GM19351 (cell line): Measurements from ENCODE around the gene PER2.

ENCODE experiments used
- ATAC-seq: cut with Tn5 transposase; IDR thresholded peaks from one replicate; pipeline ENCODE4 v1.9.1; 2021; ENCODE audit warnings: mild to moderate bottlenecking, moderate library complexity; ENCODE audit not compliant: unreplicated experiment

The PER2 gene

DNA sequence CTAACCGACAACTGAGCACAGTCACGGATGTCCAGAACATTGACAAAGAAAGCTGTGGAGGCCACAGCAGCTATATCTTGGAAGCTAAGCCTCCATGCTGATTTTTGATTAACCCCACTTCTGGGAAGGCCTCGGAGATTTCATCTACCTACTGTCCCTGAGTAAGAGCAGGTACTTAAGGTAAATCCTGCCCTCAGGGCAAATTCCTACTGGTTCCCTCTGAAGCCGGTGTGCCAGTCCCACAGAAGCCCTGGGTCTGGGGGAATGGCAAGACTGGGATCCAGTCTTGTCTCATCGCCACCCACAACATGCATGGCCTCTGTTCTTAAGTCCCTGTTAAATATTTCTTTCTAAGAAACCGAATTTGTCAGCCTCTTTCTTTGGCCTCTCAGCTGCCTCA lies 18.7 kb downstream of the PER2 start:
- no peak for ATAC-seq

DNA sequence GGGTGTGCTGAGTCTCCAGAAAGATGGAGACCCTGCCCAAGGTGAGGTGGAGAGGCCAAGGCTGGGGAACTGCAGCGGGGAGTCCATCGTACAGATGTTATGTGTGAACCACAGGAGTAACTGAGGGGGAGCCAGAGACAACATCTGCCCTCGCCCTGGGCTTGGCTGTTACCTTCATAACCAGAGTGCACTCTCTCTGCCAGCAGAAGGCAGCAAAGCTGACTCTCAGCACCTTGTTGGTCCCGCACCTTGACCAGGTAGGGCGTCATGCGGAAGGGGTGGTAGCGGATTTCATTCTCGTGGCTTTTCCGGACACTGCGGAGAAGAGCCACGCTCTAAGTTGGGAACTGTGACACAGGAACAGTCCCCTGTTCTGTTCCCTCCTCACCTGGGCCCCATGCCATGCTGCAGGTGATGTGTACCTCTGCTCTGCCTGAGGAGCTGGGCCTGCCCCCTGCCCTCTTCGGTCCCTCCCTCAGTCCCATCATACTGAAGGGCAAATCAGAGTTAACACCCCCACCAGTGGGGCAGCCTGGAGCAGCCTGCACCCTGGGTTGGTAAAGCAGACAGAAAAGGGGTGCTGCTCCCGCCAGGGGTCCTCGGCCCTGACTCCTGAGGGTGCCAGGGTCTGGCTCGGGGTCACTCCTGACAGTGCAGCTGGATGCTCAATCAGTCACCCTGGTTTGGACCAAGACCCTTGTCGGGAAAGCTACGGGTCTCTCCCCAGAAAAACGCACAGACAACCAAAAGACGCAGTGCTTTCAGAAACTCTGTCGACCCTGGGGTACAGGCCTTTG lies 20.3 kb downstream of the PER2 start:
- no peak for ATAC-seq

DNA sequence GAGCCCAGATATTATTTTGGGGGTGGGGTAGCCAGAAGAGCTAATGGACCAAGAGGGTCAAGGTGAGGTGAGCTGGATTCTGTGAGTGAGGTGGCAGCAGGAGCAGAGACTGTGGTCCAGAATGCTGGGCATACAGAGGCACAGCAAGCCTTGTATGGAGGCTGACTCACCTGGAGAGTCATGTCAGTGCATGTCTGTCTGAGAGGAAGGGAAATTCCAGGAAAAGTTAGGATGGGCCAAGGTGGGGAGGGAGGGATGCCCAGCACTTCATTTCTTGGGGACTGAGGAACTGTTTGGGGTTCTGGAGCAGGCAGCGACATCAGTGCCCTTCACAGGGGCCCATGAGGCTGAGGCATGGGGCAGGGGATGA lies 21.1 kb downstream of the PER2 start:
- no peak for ATAC-seq

DNA sequence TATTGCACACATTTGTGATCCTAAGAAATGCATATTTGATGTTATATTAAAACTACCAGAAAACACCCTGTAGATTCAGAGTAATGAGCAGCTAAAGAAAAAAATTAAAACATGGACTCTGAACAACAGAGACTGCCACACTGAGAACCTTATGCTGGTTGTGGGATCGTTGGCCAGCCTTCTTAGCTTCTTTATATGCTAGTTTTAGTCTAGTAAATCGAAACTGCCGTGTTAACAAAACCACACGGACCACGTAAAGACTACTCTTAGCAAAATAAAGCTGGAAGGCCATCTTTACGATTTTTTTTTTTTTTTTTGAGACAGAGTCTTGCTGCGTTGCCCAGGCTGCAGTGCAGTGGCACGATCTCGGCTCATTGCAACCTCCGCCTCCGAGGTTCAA lies 22.8 kb downstream of the PER2 start:
- no peak for ATAC-seq

DNA sequence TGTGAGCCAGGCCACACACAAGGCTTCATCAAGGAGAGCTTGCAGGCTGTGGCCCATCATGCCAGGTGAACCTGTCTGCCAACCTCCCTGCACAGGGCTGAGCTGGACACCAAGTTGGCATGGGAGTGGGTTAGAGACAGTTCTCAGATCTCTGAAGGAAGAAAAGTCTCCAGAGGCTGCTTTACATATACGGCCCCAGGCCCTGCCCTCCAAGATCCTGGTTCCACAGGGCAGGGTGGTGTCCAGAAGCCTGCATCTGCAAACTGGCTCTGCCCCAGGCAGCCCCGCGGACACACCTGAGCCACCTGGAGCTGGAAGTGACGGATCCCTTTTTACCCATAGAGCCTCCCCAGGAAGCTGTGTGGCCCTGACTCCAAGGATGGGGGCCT lies 24.3 kb downstream of the PER2 start:
- no peak for ATAC-seq

DNA sequence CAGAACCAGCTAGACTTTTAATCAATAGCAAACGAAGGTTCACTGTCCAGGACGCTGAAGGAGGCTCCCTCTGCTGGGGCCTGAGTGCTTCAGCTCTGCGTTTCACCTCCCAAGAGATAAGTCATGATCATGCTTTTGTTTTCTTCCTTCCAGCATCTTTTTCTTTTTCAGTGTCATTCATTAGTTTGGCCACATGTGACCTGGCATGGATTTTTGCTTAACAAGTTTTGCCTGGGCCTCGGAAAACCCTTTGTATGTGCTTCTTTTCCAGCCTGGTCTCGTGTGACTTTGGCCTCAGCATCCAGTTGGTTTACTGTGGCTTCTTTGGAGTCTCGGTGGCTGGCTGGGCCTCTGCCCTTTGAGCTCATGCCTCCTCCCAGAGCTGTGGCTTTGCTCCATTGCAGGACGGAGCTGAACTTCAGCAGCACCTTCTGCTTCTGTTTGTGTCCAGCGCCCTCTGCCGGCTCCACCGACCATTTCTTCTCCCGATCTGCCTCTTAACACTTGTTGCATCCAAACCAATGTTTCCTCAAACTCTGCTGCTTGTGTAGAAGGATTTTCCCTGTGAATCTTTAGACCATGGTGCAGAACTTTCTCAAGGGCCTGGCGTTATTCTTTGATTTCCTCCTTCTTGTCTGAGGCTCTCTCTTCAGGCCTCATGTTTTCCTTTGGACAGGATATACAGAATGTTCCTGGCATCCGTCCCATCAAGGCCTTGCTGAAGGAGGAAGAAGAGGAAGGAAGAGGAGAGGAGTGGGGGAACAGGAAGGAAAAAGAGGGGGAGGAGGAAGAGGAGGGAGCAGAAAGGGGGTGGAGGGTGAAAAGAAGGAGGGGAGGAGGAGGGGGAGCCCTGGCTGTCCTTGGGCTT lies 25.0 kb downstream of the PER2 start:
- ATAC-seq, result no peak

DNA sequence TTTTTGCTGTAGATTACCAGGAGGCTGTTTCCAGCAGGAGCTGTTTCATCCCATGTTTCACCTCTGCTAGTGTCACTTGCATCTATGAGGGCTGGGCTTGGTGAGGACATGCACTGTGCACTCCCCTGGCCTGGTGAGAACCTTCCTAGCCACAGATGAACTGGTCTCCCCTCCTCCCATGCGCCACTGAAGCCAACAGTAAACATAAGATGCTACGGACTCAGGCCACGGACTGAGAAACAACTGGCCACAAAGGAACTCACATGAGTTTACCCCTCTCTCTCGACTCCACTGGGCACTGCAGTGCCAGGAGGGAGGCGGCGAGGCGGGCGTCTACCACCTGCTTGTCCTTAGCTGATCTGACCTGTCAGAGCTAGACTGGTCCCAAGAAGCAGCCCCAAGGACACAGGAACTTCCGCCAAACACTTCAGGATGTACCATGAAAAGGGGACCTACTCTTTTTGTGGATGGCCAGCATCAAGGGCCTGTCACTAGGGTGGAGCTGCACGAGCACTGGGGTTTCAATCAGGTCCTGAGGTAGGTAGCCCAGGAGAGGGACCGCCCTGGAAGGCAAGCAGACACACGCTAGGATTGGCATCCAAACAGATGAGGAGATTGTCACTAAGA lies 25.8 kb downstream of the PER2 start:
- no peak for ATAC-seq

DNA sequence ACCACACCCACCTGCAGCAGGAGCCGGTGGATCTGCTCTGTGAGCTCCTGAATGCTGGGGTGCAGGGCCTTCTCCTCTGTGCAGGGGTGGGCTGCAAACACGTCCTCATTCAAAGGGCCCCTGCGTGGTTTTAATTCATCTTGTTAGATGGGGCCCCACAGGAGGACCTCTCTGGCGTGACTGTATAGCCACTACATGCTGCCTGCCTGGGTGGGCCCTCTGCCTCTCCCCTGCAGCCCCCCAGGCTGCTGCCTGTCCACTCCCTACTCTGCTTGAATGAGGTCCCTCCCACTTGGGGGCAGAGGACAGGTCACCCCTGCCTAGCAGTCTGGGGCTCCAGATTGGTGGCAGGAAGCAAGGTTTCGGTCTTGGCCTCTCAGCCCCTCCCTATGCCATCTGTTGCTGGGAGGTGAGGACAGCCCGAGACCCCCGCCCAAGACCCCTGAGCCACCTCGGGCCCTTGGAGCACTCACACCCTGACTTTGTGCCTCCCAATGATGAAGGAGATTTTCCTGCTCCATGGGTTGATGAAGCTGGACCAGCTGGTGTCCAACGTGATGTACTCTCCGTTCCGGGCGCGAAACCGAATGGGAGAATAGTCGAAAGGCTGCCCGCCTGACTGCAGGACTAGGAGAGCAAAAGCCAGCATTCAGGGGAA lies 26.6 kb downstream of the PER2 start:
- ATAC-seq, result no peak

DNA sequence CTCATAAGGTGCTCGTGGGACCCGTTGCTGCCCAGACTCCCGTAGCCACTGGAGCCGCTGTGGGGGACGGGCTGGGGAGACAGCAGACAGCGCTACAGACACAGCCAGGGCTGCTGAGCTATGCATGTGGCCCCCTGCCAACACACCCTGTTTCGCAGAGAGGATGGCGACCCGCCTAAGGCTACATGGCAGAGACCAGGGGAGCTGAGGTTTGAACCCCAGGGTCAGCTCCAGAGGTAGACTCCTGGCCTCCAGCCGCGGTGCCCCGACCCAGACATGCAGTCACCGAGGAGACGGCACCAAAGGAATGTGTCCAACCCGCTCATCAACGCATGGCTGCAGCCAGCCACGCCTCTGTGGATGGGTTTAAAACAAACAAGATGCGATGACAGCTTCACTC lies 27.5 kb downstream of the PER2 start:
- no peak for ATAC-seq

DNA sequence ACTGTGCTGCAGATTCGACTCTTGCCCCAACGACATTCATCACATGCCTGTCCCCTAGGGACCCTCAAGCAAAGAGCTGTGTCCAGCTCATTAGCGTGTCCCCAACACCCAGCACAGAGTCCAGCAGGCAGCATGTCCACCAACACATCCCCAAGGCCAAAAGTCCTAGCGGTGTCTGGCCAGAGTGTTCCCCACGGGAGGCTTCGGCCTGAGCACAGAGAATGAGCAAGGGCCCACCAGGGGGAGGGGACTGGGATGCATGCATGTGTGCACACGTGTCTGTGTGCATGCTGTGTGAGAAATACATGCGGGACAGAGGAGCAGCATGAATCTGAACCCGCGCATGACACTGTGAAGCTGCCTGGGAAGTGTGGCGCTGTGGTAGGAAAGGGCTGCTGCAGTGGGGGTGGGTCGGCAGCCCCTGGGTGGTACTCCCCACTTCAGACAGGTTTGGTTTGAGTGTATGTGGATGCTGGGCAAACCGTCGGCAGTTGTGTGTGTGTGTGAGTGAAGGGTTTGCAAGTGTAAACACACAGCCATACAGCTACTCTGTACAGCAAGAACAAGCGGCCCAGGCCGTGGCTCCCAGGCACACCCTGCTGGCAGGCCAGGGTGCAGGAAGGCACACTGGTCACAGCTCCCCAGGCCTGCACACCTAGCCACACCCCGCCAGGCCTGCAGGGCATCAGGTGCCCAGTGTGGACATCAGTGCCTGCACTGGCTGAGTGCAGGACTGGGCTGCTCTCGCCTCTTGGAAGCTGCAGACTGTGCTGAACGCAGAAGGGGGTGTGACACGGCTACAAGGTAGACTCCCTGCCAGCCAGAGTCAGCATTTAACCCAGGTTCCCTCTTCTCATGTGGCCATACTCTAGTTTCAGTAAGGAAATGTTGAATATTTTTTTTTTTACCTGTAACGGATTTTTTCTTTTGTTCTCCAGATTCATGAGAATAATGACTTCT lies 29.1 kb downstream of the PER2 start:
- no peak for ATAC-seq

DNA sequence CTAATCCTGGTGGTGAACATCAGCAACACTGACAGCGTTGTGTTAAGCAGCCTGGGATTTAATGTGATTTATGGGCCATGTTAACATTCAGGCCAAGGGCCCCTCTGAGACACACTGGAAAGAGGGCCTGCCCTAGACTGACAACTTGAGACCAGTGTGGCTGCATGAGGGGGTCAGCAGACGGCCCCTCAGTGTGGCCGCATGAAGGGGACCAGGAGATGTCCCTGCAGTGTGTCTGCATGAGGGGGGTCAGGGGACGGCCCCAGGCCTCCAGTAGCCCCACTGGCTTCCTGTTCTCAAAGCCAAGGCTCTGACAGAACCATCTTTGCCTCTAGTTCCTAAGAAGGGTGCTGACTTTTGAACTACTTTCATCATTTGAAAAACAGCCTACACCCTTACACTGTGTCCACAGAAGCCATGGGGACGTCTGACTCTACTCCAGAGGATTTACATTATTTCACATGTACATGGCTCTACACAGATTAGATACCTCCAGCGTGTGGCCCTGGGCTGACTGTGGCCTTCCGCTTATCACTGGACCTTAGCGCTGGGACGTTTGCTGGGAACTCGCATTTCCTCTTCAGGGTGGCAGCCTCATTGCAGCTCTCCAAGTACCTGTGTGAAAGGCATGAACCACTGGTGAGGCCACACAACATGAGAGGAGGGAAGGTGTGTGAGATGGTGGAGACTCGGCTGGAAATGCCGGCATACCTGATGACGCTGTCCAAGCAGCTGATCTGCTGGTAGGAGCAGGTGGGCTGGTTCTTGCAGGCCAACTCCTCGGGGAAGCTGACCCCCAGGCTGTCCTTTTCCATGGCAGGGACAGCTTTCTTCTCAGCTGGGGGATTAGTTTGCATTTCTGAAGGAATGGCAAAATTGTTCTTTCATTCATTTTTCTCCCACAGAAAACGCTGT lies 30.4 kb downstream of the PER2 start:
- no peak for ATAC-seq

DNA sequence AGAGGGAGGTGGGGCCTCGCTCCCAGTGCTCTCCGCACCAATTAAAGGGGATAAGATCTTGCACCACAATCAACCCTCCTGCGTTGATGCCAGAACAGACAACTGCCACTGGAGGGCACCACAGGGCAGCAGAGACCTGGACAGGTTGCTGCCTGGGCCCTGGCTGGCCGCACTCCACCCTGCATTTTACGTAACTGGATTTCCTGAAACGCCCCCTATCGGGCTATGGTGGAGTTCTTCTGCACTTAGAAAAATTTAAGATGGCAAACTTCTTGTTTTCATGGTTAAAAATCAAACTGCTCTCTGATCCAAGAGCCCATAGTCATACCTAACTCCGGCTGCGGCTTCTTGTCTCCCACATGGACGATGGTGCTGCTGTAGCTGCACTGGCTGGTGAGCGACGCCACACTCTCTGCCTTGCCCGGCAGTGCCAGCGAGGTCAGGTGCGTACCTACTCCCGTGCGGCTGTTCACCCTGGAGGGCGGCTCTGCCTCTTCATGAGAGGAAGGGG lies 31.8 kb downstream of the PER2 start:
- ATAC-seq, result no peak

DNA sequence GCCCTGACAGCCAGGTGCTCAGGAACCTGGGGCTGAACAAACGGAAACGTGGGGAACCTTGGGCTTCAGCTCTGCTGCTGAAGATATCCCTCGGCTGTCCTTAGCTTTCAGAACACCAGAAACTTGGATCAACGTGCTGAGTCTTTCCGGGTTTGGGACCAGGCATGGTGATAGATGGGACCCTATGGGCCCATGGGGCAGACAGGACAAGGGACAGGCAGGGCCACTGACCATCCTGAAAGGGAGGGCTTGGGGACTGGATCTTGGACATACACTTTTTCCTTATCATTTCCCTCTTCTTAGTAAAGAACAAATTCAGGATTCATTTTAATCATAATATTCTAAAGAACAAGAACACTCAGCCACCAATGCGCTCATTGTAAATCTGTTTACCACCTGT lies 32.3 kb downstream of the PER2 start:
- no peak for ATAC-seq

DNA sequence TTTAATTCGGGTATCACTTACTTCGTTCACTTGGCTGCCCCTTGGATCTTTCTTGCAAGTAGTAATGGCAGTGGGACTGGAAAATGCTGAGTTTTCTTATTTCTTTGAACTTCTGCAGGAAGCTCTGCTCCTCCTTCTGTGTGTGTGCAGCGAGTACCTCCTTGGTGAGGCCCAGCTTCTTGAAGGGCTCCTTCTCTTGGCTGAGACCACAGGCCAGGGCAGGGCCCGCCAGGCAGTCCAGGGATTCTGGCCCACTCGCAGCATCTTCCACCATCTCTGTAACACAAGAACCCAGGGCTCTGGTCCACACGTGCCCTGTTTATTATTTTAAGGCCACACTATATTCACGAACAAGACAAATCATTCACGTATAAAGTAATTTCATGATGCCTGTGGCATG lies 32.8 kb downstream of the PER2 start:
- no peak for ATAC-seq

DNA sequence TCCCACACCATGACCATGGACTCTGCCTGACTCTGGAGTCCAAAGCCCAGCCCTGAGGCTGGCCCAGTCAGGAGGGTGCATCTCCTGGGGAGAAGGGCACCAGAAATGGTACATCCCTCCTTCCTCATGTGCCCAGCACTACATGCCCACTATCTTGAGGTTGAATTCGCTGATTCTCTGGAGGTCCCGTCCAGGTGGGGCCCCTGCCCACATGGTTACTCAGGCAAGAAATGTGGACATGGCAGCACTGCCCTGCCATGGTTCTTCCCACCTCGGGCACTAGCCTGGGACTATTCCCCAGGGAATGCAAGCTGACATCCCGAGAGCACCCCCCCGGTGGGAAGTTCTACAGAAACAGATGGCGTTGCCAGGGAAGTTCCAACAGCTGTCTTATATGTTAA lies 33.3 kb downstream of the PER2 start:
- no peak for ATAC-seq

DNA sequence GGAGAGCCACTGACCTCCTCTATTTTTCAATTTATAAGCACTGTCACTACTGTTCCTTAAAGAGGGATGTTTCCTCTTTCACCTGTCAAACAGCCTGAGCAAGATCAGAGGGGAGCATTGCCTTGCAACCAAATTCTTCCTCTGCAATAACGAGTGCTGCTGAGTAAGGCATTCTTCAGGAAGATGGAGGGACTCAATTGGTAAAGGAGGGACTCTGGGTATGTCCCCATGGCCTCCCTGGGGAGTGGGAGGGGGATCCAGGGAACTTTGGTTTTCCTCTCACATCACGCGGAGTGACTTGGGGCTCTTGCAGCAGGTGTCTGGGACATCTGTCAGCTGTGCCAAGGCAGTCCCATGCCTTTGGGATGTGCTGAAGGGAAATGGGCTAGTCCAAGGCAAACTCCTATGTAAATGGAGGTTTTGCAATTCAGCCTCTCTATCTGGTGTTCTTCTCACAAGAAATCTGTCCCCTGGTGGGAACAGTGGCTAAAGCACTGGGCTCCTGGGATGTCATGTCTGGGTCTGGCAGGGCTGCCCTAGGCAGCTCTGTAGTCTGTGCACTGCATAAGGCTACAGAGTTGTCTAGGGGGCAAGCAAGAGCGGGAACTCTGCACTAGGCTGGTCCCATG lies 34.2 kb downstream of the PER2 start:
- no peak for ATAC-seq

DNA sequence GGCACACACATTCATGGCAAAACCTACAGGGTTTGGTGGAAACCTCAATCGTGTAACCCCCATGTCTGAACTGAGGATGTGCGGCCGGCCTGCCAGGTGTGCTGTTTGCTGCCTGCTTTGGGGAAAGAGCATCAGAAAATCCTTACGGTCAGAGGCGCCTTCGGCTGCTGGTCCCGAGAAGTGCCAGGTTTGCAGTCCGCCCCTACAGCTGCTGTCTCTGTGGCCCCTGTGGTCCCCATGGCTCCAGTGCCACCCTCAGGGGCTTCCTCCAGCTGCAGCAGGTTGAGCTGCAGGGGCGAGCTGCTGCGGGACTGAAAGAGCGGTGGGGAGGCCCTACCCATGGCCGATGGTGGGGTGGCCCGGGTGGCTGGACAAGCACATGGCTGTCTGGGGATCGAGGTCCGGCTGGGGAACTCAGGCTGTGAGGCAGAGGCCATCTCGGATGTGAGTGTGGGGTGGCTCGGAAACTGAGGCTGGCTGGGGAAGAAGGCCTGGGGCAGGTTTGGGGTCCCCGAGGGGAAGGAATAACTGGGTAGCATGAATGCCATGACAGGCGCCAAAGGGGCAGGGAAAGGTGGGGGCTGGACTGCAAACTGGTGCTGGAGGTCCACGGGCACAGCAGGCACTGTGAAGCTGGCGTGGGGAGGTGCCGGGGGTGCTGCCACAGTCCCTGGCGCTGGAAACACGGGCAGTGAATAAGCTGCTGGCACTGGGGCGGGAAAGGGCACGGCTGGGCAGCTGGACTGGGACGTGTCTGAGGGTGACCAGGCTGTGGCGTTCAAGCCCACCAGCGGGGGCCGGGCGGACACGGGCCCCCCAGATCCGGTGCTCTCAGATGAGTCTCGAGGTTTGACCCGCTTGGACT lies 35.4 kb downstream of the PER2 start:
- no peak for ATAC-seq

DNA sequence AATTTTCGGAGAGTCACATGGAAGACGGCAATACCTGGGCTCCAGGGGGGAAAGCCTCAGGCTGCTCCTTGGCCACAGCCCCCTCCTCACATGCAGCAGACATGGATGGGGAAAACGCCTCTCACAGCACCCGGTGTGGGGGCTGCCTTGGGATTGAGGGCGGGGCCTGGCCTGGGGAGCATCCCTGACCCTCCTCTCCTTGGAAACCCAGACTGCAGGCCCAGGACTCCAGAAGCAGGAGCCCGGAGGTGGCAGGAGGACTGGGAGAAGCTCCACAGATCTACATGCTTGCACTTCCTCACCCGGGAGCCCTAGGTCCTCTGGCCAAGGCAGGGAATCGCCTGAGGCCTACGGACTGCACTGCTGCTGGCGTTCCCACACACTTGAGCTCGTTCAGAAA lies 36.4 kb downstream of the PER2 start:
- no peak for ATAC-seq
